Erythroblast (primary cell): ENCODE results near the gene IL11.

Experiments used
- DNase-seq, 2 experiments: peaks; one replicate each; lab custom pipeline; 2025; lab: John Stamatoyannopoulos, UW
- GATA1 ChIP-seq: IDR thresholded peaks from 2 replicates; pipeline ENCODE4 v1.6.1; 2011; ENCODE audit warnings: low read depth, mild to moderate bottlenecking, control low read depth, low read length, moderate library complexity
- POLR2A ChIP-seq: IDR thresholded peaks from 2 replicates; pipeline ENCODE4 v1.6.1; 2011; ENCODE audit warnings: mild to moderate bottlenecking, low read length

IL11 gene

DNA sequence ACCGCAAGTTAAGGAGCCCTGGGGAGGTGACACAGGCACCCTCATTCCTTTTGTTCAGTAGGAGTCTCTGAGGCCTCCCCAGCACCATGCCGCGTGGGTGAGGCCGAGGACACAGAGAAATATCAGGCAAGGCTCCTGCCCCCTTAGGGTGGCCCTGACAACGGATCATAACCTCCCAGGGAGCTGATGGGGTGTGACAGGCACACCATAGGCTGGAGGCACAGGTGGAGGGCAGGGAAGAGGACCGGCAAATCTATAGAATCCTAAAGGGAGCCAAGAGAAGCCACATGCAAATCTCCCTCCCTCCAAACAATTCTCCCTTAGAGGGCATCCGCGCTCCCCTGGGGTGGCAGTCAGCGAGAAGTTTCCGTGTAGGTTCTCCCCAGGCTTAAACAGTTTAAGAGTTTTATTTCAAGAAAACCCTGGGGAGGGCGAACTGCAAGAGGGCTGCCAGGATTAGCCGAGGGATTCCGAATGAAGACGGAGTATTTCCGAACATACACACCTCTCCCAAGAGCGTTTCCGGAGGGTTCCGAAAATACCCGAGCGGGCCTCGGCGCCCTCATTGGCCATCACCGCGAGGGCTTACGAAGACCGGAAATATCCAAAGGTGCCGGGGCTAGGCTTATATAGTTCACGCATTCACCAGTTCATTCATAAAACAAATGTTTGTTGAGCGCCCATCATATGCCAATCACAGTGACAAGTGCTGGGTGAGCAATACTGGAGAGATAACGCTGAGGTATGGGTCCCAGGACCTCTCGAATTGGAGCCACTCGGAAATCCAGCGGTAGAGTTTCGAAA is 14.9 kb upstream of the IL11 start:
- DNase-seq: peak; percentile 93 to 95
- no peak for TF ChIP-seq GATA1
- TF ChIP-seq POLR2A: no peak

DNA sequence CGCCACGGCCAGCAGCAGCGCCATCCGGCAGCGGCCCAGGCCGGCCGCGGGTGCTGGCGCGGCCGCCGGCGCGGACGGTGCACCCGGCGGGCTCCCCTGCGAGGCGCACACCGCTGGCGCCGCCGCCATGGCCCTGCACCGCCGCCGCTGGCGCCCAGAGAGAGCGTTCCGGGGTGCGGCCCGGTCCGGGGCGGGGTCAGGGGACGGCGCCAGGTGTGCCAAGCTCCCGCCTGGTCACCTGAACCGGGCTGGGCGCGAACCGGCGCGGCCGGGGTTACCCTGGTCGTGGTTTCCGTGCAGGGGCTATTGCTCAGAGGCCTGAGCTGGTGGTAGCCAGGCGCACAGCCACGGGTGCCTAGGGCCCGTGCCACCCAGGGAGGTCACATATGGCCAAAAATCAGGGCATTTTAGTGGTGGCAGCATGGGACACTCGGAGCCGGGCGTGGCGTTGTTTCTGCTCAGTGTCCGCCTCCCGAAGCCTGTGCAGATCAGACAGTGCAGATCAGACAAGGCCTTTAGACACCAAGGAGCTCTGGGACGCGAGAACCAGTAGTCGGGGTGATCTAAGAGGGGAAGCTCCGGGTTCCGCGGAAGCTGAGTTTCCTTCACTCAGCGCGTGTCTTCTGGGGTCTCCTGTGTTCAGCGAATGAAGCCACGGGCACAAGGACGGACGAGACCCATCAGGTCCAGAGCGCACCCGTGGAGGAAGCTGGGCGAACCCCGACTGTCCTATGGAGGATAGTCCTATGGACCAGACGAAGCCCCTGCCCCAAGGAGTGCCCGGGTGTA is 14.1 kb upstream of the IL11 start, which contains the start of gene TMEM238:
TSS of gene TMEM238 (minus strand) at position 162 of the 789 bp plus-strand sequence. CDS start at position 129, 33 bp downstream.
- peak; percentile 62 to 71 for DNase-seq
- TF ChIP-seq POLR2A (no peak), GATA1 (no peak)

DNA sequence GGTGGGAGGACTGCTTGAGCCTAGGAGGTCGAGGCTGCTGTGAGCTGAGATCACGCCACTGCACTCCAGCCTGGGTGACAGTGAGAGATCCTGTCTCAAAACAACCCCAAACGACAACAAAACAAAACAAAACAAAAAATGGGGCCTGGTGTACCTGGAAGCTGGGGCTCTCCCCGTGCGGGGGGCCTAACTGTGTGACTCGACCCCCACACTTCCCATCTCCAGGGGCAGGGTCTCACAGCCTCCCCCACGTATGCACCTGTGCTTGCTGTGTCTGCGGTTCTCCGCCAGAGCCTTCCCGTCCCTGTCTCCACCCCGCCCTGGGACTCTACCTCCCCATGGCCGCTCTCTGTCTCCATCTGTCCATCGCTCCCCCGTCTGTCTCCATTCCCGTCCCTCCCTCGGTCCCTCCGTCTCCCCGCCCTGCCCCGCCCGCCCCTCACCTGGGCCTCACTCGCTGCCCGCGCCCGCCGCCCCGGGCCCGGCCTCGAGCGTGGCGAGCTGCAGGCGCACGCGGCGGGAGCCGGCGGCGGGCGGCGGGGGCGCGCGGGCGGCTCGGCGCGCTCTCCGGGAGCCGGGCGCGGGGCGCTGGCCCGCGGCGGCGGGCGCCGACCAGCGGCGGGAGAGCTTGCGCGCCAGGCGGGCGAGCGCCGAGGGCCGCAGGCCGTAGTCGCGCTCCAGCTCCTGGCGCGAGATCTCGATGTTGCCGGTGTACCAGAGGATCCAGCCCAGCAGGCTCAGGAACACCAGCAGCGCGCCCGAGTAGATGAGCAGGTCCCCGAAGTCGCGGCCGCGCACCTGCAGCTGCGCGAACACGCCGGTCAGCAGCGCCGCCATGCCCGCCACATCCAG is 13.2 kb upstream of the IL11 start:
- DNase-seq: peak; percentile 72 to 76
- TF ChIP-seq POLR2A (peak; percentile 22), GATA1 (no peak)

DNA sequence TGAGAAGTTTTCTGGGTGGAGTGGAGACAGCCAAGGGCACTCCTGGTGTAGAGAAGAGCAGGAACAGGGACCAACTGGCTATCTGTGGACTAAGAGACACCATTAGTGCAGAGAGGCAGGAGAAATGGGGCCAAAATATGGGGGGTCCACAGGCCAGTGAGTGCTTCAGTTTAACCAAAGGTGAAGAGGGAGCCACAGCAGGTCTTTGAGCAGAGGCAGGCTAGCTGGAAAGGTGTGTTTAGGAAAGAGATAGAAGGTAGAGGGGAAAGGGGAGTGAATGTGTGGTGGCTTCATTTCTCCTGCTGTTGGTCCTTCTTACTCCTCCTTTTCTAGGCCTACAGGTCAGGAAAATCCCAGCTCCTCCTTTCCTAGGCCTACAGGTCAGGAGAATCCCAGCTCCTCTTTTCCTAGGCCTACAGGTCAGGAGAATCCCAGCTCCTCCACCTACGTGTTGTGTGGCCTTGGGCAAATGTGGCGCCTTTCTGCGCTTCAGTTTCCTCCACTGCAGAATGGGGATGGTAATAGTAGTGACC is 12.3 kb upstream of the IL11 start:
- TF ChIP-seq GATA1 (no peak), POLR2A (no peak)
- no peak for DNase-seq

DNA sequence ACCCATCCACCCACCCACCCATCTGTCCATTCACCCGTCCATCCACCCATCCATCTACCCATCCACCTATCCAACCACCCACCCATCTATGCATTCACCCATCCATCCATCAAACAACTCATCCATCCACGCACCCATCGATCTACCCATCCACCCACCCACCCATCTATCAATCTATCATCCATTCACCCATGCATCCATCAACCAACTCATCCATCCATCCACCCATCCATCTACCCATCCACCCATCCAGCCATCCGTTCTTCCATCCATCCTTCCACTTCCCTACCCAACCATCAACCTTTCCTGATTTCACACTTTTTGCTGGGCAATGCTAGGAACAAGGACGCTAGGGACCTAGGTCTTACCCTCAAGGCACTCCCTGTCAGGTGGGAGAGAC is 11.8 kb upstream of the IL11 start:
- no peak for TF ChIP-seq GATA1
- TF ChIP-seq POLR2A: no peak
- DNase-seq: no peak

DNA sequence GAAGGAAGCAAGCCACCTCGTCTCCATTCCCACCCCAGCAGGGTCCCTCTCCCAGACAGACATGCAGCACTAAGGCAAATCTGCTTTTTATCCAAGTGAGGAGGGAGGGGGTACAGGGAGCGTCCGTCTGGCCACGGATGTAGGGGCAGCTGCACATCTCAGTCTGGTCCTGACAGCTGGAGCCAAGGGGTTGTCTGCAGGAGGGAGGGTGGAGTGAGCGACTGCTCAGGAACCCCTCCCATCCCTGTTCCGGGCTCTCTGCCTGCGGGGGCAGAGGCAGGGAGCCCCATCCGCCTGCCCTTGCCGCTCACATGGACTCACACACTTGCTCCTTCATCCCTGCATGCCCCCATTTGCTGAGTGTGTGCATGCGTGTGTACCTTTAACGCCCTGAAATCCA is 8.9 kb upstream of the IL11 start:
- TF ChIP-seq POLR2A: no peak
- TF ChIP-seq GATA1: no peak
- DNase-seq: no peak

DNA sequence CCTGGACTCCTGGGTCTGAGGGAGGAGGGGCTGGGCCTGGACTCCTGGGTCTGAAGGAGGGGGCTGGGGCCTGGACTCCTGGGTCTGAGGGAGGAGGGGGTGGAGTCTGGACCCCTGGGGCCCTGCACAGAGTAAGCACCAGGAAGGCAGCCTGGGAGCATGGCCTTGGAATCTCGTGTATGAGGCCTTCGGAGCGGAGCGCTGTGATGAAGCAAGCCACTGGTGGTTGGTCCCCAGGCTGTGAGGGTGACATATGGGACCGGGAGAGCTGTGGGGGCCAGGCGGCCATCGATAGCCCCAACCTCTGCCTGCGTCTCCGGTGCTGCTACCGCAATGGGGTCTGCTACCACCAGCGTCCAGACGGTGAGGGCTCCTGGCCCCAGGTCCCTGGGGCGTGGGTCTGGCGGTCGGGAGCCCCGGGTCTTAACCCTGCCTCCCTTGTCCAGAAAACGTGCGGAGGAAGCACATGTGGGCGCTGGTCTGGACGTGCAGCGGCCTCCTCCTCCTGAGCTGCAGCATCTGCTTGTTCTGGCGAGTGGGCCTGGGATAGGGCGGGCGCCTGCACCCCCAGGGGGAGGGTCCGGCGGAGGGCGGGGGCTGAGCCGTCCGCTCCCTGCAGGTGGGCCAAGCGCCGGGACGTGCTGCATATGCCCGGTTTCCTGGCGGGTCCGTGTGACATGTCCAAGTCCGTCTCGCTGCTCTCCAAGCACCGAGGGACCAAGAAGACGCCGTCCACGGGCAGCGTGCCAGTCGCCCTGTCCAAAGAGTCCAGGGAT is 7.3 kb upstream of the IL11 start:
- DNase-seq: no peak
- TF ChIP-seq POLR2A (no peak), GATA1 (no peak)

DNA sequence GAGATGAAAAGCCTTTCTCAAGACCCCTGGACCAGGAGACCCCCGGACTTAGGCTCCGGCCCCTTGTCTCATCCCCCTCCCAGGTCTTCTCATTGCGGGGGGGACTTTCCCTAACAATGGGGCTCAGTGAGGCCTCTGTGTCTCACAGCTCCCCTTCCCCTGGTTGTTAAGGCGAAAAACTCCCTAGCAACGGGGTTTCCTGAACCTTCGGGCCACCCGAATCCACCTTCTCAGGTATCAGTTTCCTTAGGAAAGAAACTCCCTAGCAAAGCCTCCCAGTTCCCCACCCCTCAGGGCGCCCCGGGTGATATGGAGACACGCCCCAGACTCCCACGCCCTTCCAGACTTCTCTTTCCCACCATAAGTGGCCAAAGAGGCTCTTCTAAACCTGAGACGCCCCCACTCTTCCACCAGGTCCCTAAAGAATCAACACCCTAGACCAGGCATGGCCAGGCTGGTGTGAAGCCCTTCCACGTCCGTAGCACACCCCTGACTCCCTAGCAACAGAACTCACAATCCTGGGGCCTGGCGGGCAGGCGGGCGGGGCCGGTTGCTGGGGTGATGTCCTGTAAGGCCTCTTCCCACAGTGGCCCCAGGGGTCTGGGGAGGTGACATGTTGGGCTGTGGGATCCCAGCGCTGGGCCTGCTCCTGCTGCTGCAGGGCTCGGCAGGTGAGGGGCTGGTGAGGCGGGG is 6.1 kb upstream of the IL11 start, which contains the start of gene TMEM190:
TSS of gene TMEM190 (plus strand) at position 586 of the 693 bp plus-strand sequence. CDS start at position 614, 28 bp downstream.
- TF ChIP-seq GATA1: no peak
- no peak for TF ChIP-seq POLR2A
- DNase-seq: peak; percentile 28 to 43

DNA sequence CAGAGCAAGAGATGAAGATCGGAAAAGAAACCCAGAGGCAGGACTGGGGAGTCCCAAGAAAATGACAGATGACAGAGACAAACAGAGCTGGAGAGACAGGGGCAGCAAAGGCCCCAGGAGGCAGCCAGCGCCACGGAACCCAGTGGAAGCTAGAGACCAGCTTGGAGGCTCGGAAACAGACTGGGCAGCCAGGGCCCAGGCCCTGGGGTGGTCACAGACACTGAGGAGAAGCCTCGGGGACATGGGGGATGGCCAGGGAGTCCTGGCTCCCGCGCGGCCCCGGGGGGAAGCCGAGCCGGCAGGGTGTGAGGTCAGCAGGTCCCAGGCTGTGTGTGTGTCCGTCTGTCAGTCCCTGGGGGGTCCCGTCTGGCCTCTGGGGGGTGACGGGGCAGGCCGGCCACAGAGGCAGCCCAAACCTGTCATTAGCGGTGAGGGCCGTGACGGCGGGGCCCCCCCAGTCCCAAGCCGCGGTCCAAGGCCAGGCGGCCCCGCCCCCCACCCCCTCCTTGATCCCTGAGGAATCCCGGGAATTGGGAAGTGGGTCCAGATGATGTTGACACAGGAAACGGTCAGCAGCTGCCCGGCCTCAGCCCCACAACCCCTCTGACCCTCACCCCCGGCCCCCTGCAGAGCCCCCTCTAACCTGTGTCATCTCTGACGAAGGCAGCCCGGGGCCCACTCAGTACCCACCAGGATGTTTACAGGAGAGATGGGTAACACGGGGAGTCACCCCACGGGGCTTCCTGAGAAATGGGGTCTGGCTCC is 3.9 kb upstream of the IL11 start:
- TF ChIP-seq POLR2A: no peak
- no peak for TF ChIP-seq GATA1
- DNase-seq: no peak

DNA sequence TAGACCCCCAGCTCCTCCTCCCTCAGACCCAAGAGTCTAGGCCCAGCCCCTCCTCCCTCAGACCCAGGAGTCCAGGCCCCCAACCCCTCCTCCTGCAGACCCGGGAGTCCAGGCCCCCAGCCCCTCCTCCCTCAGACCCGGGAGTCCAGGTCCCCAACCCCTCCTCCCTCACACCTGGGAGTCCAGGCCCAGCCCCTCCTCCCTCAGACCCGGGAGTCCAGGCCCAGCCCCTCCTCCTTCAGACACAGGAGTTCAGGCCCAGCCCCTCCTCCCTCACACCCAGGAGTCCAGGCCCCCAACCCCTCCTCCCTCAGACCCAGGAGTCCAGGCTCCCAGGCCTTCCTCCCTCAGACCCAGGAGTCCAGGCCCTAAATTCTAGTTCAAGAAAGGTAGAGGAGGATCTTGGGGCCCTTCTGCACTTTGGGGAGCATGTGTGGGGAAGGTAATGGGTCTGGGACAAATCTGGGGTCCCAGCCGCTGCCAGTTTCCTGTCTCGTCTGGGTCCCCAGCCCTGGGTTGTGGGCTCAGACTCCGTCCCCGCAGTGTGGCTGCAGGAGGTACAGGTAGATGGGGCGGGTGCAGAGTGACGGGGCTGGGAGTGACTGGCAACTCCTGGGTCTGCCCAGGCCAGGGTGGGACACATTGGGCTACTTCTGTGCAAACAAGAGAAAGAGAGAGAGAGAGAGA is 3.2 kb upstream of the IL11 start:
- DNase-seq: no peak
- TF ChIP-seq POLR2A (no peak), GATA1 (no peak)
